IMR-90 (cell line): Measurements from ENCODE around the gene PSME4.

ENCODE experiments used
- MAZ ChIP-seq: IDR thresholded peaks from 2 replicates; pipeline ENCODE4 v1.6.1; 2012; ENCODE audit warnings: low read depth, mild to moderate bottlenecking, low read length, improper control_type of control experiment, moderate library complexity, borderline replicate concordance
- MXI1 ChIP-seq: IDR thresholded peaks from 2 replicates; pipeline ENCODE4 v1.6.1; 2012; ENCODE audit warnings: low read depth, mild to moderate bottlenecking, low read length, moderate library complexity, borderline replicate concordance
- POLR2A ChIP-seq: IDR thresholded peaks from 2 replicates; pipeline ENCODE4 v1.6.1; 2012; ENCODE audit warnings: mild to moderate bottlenecking, low read depth, low read length
- RAD21 ChIP-seq: IDR thresholded peaks from 2 replicates; pipeline ENCODE4 v1.6.1; 2012; ENCODE audit warnings: low read length, improper control_type of control experiment
- TF ChIP-seq, protein P1 (sequence below): conservative IDR thresholded peaks from 2 replicates; pipeline ENCODE4 v1.5.1; 2012; ENCODE audit warnings: mild to moderate bottlenecking, low read depth, low read length, improper control_type of control experiment

GRCh38 chr2:53828331-53828730, 142.5 kb downstream of the PSME4 start:
- TF ChIP-seq, protein P1, sequence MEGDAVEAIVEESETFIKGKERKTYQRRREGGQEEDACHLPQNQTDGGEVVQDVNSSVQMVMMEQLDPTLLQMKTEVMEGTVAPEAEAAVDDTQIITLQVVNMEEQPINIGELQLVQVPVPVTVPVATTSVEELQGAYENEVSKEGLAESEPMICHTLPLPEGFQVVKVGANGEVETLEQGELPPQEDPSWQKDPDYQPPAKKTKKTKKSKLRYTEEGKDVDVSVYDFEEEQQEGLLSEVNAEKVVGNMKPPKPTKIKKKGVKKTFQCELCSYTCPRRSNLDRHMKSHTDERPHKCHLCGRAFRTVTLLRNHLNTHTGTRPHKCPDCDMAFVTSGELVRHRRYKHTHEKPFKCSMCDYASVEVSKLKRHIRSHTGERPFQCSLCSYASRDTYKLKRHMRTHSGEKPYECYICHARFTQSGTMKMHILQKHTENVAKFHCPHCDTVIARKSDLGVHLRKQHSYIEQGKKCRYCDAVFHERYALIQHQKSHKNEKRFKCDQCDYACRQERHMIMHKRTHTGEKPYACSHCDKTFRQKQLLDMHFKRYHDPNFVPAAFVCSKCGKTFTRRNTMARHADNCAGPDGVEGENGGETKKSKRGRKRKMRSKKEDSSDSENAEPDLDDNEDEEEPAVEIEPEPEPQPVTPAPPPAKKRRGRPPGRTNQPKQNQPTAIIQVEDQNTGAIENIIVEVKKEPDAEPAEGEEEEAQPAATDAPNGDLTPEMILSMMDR, result no peak
- TF ChIP-seq MAZ (no peak), RAD21 (no peak), MXI1 (no peak), POLR2A (no peak)
